ENCODE data around the gene SPRN.

DNA sequence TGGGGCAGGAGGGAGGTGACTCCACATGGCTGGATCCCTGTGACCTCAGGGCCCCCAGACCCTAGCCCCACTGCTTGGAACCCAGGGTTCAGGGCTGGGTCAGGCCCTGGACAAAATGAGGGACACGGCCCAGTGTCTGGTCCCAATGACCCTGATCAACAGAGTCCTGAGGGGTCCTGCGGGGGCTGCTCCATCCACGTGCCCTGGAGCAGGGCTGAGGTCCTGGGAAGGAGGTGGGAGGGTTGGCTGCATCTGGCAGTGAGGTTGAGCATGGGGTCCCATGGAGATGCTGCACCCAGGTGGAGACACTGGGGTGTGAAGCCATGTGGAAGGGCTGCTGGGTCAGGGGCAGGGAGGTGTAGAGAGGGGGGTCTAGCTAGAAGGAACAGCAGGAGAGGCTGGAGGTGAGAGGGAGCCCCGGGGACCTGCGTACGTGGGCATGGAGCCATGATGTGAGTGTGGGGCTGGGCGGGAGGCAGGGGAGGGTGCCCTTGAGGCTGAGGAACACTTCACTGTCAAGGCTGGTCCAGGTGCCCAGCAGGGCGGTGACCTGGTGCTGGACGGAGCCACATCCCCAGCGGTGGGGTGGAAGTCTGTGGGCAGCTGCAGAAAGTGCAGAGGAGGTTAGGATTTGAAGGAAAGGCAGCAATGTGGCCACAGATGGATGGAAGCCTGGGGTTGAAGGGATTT, 29.9 kb upstream of the SPRN start:
- TF ChIP-seq, protein P1, sequence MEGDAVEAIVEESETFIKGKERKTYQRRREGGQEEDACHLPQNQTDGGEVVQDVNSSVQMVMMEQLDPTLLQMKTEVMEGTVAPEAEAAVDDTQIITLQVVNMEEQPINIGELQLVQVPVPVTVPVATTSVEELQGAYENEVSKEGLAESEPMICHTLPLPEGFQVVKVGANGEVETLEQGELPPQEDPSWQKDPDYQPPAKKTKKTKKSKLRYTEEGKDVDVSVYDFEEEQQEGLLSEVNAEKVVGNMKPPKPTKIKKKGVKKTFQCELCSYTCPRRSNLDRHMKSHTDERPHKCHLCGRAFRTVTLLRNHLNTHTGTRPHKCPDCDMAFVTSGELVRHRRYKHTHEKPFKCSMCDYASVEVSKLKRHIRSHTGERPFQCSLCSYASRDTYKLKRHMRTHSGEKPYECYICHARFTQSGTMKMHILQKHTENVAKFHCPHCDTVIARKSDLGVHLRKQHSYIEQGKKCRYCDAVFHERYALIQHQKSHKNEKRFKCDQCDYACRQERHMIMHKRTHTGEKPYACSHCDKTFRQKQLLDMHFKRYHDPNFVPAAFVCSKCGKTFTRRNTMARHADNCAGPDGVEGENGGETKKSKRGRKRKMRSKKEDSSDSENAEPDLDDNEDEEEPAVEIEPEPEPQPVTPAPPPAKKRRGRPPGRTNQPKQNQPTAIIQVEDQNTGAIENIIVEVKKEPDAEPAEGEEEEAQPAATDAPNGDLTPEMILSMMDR (conservative IDR thresholded peaks at IDR 0.05; ENCODE audit: low read depth in 2 of 2), result no peak
- no peak for TF ChIP-seq POLR2AphosphoS5 (IDR thresholded peaks at IDR 0.05; ENCODE audit: low read depth)
- TF ChIP-seq ZNF331 (CRISPR knock-in tag; IDR thresholded peaks at IDR 0.05; ENCODE audit: low read depth), result no peak
- TF ChIP-seq, protein P2, sequence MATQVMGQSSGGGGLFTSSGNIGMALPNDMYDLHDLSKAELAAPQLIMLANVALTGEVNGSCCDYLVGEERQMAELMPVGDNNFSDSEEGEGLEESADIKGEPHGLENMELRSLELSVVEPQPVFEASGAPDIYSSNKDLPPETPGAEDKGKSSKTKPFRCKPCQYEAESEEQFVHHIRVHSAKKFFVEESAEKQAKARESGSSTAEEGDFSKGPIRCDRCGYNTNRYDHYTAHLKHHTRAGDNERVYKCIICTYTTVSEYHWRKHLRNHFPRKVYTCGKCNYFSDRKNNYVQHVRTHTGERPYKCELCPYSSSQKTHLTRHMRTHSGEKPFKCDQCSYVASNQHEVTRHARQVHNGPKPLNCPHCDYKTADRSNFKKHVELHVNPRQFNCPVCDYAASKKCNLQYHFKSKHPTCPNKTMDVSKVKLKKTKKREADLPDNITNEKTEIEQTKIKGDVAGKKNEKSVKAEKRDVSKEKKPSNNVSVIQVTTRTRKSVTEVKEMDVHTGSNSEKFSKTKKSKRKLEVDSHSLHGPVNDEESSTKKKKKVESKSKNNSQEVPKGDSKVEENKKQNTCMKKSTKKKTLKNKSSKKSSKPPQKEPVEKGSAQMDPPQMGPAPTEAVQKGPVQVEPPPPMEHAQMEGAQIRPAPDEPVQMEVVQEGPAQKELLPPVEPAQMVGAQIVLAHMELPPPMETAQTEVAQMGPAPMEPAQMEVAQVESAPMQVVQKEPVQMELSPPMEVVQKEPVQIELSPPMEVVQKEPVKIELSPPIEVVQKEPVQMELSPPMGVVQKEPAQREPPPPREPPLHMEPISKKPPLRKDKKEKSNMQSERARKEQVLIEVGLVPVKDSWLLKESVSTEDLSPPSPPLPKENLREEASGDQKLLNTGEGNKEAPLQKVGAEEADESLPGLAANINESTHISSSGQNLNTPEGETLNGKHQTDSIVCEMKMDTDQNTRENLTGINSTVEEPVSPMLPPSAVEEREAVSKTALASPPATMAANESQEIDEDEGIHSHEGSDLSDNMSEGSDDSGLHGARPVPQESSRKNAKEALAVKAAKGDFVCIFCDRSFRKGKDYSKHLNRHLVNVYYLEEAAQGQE (IDR thresholded peaks at IDR 0.05; ENCODE audit: unreplicated experiment), result no peak
- no peak for TF ChIP-seq JUNB (IDR thresholded peaks at IDR 0.05; ENCODE audit: unreplicated experiment)

Data from GM23338 (cell line).